Adipocyte (in vitro differentiated cells): ENCODE data around the gene CTSL.
"Not testable (repeated sequence)": the region's sequence is repeated elsewhere in the genome, so short reads cannot be mapped to it uniquely, and the experiment has no call there.

Source experiments
- DNase-seq: peaks from one replicate; pipeline ENCODE4 v3.0.0-alpha.2; 2015; ENCODE audit warnings: low read depth
- H3K27me3 ChIP-seq: replicated peaks from 2 replicates; pipeline ENCODE4 v1.7.0; 2013; ENCODE audit warnings: mild to moderate bottlenecking, low read length, moderate library complexity; ENCODE audit not compliant: control insufficient read depth, insufficient read depth
- H3K36me3 ChIP-seq: 2 replicates; pipeline ENCODE4 v1.7.0; 2013; ENCODE audit warnings: low read length, mild to moderate bottlenecking, moderate library complexity; ENCODE audit not compliant: control insufficient read depth, insufficient read depth, severe bottlenecking
- H3K4me1 ChIP-seq: 2 replicates; pipeline ENCODE4 v1.7.0; 2013; ENCODE audit warnings: mild to moderate bottlenecking, low read length, moderate library complexity; ENCODE audit not compliant: control insufficient read depth, insufficient read depth
- H3K4me3 ChIP-seq: 2 replicates; pipeline ENCODE4 v1.7.0; 2013; ENCODE audit warnings: mild to moderate bottlenecking, low read length, moderate library complexity
- H3K9ac ChIP-seq: 2 replicates; pipeline ENCODE4 v1.7.0; 2013; ENCODE audit warnings: mild to moderate bottlenecking, low read length, moderate library complexity
- H3K9me3 ChIP-seq: 2 replicates; pipeline ENCODE4 v1.7.0; 2013; ENCODE audit warnings: mild to moderate bottlenecking, low read length, moderate library complexity; ENCODE audit not compliant: control insufficient read depth

Gene CTSL

DNA sequence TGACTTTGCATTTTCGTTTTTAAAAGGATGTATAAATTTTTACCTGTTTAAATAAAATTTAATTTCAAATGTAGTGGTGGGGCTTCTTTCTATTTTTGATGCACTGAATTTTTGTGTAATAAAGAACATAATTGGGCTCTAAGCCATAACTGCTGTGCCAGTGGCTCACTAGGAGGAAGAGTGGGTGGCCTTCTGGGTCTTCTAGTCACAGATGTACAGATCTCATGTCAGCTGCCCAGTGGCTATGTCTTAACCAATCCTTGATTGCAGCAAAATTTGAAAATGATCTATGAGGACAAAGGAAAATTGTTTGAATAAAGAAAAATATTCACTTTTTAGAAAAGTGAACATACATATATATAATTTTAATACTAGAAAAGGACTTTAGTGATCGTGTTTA, 5.4 kb downstream of the CTSL start:
- Histone ChIP-seq H3K36me3 (peaks cover 49% of the 10 kb centered on the region), H3K9ac (no peak overlapping the region), H3K27me3 (no peaks in the 10 kb centered on the region), H3K4me3 (no peak overlapping the region), H3K9me3 (no peaks in the 10 kb centered on the region), H3K4me1 (peaks cover 45% of the 10 kb centered on the region)
- no peak for DNase-seq

DNA sequence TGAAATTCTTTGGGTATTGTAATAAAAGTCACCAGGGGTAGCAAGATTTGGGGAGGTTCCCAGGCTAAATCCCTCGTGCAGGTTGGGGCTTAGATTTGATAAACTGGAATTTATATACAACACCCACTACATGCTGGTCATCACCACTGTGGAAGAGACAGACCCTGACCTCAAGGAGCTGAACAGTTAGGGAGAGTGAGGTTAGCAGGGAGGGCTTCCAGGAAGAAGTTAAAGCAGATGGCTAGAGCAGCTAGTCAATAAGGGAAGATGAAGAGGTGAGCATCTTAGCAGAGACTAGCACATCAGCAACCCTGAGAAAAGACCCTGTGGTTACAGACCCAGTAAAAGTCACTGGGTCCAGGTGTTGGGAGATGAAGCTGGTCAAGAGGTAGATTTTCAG, 6.4 kb downstream of the CTSL start:
- Histone ChIP-seq H3K27me3 (no peaks in the 10 kb centered on the region), H3K4me1 (peaks cover 40% of the 10 kb centered on the region), H3K4me3 (no peak overlapping the region), H3K9ac (no peak overlapping the region), H3K36me3 (peaks cover 49% of the 10 kb centered on the region), H3K9me3 (no peaks in the 10 kb centered on the region)
- no peak for DNase-seq

GRCh38 chr9:87732756-87733155, 6.8 kb downstream of the CTSL start:
- Histone ChIP-seq H3K36me3 (peaks cover 45% of the 10 kb centered on the region), H3K9me3 (no peaks in the 10 kb centered on the region), H3K9ac (no peak overlapping the region), H3K4me3 (no peak overlapping the region), H3K4me1 (peaks cover 36% of the 10 kb centered on the region), H3K27me3 (no peaks in the 10 kb centered on the region)
- DNase-seq: no peak

DNA sequence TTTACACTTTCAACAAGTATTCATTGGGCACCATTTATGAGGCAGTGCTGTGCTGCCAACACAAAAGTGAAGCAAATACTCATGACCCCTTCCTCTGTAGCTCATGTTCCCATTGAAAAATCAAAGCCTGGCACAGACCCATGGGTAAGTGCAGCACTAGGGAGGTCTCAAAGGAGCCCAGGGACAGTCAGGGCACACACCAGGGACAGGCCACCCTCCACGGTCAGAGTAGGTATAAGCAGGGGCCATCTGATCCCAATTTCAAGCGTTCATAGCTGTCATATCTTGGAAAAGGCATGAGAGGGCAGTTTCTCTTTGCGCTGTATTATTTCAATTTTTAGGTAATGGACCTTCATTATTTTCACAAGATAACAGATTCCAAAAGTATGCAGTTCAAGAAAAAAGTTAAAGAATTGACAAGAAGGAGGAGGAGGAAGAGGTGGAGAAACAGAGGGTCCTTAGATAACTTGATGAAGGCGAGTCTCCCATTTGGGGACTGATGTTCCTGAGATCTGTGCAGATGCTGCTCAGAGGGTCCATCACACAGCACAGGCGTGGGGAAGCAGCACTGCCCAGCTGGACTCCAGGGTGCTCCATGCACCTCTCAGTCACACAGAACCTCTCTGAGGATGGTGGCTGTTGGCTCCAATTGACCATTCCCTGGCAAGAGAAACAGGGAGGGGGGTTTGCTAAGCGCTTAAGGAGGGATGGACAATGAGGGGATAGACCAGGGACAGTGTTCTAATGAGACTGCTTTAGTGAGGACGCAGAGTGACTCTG, 7.5 kb downstream of the CTSL start:
- Histone ChIP-seq H3K27me3 (no peaks in the 10 kb centered on the region), H3K9ac (no peak overlapping the region), H3K4me3 (no peak overlapping the region), H3K4me1 (peaks cover 29% of the 10 kb centered on the region), H3K9me3 (no peaks in the 10 kb centered on the region), H3K36me3 (peaks cover 38% of the 10 kb centered on the region)
- no peak for DNase-seq

DNA sequence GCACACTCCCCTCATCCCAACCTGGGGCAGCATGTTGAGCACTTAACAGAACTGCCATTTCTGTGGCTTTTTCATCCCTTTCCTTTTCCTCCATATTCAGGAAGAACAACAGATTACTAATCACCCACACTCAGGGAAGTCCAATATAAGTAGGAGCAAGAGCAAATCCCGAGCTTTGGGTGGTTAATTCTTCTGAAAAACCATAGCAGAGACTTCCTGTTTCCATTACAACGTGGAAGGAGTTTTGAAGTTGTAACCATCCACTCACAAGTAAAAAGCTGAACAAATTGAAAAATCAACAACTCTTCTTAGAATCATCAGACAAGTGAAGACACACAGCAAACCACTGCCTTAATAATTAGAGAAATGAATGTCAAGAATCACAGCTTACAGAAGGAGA, 8.2 kb downstream of the CTSL start:
- DNase-seq: no peak
- Histone ChIP-seq H3K9ac (no peak overlapping the region), H3K9me3 (no peaks in the 10 kb centered on the region)

DNA sequence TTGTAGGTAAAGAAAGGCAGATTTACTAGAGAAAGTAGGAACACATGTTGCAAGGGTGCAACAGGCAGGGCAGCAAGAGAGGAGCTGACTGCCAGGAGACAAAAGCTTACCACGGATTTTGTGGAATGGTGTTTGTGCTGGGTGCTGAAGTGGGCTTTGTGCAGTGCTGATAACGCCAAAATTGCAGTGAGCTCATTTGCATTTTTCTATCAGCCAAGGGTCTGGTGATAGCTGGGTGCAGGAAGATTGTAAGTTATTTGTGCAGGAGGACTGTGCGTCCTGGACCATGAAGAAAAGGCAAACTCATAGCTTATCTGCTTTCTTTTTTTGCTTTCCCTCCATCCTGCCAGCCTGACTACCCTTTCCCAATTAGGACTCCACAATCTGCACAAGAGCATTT, 13.6 kb downstream of the CTSL start:
- DNase-seq: no peak

More for the DNA sequence above, 8.2 kb downstream of the CTSL start:
- Histone ChIP-seq H3K4me1 (peaks cover 23% of the 10 kb centered on the region), H3K36me3 (peaks cover 32% of the 10 kb centered on the region), H3K27me3 (no peaks in the 10 kb centered on the region), H3K4me3 (no peak overlapping the region)

GRCh38 chr9:87740209-87740608, 14.3 kb downstream of the CTSL start:
- H3K27me3 ChIP-seq: no peaks in the 10 kb centered on the region
- peaks cover 9% of the 10 kb centered on the region for H3K9me3 ChIP-seq
- H3K4me3 ChIP-seq: no peak overlapping the region
- H3K36me3 ChIP-seq: no peaks in the 10 kb centered on the region
- no peak for DNase-seq
- no peak overlapping the region for H3K9ac ChIP-seq
- H3K4me1 ChIP-seq: no peaks in the 10 kb centered on the region

More for the DNA sequence above, 13.6 kb downstream of the CTSL start:
- Histone ChIP-seq H3K4me1 (no peaks in the 10 kb centered on the region), H3K36me3 (no peaks in the 10 kb centered on the region), H3K27me3 (no peaks in the 10 kb centered on the region), H3K9me3 (peaks cover 9% of the 10 kb centered on the region), H3K4me3 (no peak overlapping the region), H3K9ac (no peak overlapping the region)

GRCh38 chr9:87741326-87741725, 15.4 kb downstream of the CTSL start:
- H3K9ac ChIP-seq: no peak overlapping the region
- no peaks in the 10 kb centered on the region for H3K4me1 ChIP-seq
- no peaks in the 10 kb centered on the region for H3K36me3 ChIP-seq
- DNase-seq: no peak
- H3K4me3 ChIP-seq: no peak overlapping the region
- peaks cover 9% of the 10 kb centered on the region for H3K9me3 ChIP-seq
- no peaks in the 10 kb centered on the region for H3K27me3 ChIP-seq

DNA sequence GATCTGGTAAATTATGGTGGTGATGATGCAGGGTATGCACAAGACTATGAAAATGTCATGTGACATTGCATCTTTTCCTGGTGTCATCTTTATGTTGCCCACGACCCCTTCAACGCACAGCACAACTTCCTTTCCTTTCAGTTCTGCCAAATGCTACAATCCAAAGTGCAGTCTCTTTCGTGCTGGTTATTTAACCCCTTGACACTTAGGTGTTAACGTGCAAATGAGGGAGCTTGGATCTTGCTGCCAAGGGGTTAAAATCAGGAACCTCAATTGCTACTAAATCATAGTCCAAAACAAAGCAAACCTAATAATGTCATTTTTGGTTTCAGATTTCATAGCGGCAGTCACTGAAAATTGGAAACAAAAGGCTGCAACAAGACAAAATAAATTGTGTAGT, 16.0 kb downstream of the CTSL start:
- no peaks in the 10 kb centered on the region for H3K36me3 ChIP-seq
- no peak overlapping the region for H3K4me3 ChIP-seq
- no peaks in the 10 kb centered on the region for H3K27me3 ChIP-seq
- peaks cover 9% of the 10 kb centered on the region for H3K9me3 ChIP-seq
- no peak overlapping the region for H3K9ac ChIP-seq
- no peak for DNase-seq
- H3K4me1 ChIP-seq: no peaks in the 10 kb centered on the region

DNA sequence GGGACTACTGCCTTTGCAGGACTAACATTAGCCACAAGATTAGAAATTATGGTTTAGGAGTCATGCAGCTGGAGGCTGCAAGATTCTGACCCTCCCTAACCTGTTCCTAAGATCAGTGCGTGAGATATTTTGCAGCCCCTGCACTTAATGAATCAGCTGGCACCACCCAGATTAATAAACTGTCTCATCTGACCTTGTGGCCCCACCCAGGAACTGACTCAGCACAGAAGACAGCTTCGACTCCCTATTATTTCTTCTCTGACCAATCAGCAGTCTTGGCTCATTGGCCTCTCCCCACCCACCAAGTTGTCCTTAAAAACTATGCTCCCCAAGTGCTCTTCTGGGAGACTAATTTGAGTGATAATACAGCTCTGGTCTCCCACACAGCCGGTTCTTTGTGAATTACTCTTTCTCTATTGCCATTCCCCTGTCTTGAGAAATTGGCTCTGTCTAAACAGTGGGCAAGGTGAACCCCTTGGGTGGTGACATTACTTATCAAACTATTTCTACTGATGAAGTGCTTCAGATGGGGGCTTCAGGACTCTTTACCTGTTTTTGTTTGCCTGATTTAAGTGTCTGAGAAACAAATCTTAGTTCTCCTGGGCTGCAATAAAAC, 17.0 kb downstream of the CTSL start:
- Histone ChIP-seq H3K9ac (no peak overlapping the region), H3K4me1 (no peaks in the 10 kb centered on the region), H3K9me3 (peaks cover 9% of the 10 kb centered on the region), H3K27me3 (no peaks in the 10 kb centered on the region), H3K4me3 (no peak overlapping the region), H3K36me3 (no peaks in the 10 kb centered on the region)
- DNase-seq: no peak

GRCh38 chr9:87744247-87744646, 18.3 kb downstream of the CTSL start:
- not testable (repeated sequence) for DNase-seq, H3K9me3 ChIP-seq, H3K4me3 ChIP-seq, H3K9ac ChIP-seq, H3K36me3 ChIP-seq, H3K4me1 ChIP-seq, H3K27me3 ChIP-seq
